Smooth muscle cell (in vitro differentiated cells): Measurements from ENCODE around the gene FGGY. TPM values are rescaled to one million over a fixed set of nuclear protein-coding genes. Genes with fewer than 3 reads are reported as not detected.
A peak's percentile ranks its signal among the peaks of the same experiment; 100 is the strongest.

Source experiments
- DNase-seq: peaks from one replicate; lab custom pipeline; 2025; ENCODE audit not compliant: unreplicated experiment; lab: John Stamatoyannopoulos, UW
- H2AFZ ChIP-seq: fragments of 200-600 bp; sonication (generic); 2 replicates; pipeline ENCODE4 v1.6.0; 2016; ENCODE audit warnings: antibody characterized with exemption, low read depth, mild to moderate bottlenecking
- H3F3A ChIP-seq: fragments of 200-600 bp; sonication (generic); 2 replicates; pipeline ENCODE4 v1.6.0; 2017; ENCODE audit warnings: antibody characterized with exemption, low read depth
- H3K27ac ChIP-seq: fragments of 200-600 bp; sonication (generic); 2 replicates; pipeline ENCODE4 v1.5.1; 2016; ENCODE audit warnings: low read depth, mild to moderate bottlenecking
- H3K27me3 ChIP-seq: fragments of 200-600 bp; sonication (generic); 2 replicates; pipeline ENCODE4 v1.6.1; 2016; ENCODE audit warnings: low read depth, mild to moderate bottlenecking
- H3K36me3 ChIP-seq: fragments of 200-600 bp; sonication (generic); 2 replicates; pipeline ENCODE4 v1.5.1; 2016; ENCODE audit warnings: low read depth
- H3K4me1 ChIP-seq: fragments of 200-600 bp; sonication (generic); 2 replicates; pipeline ENCODE4 v1.5.1; 2016; ENCODE audit warnings: low read depth
- H3K4me2 ChIP-seq: fragments of 200-600 bp; sonication (generic); 2 replicates; pipeline ENCODE4 v1.6.0; 2016; ENCODE audit warnings: mild to moderate bottlenecking
- H3K4me3 ChIP-seq: fragments of 200-600 bp; sonication (generic); 2 replicates; pipeline ENCODE4 v1.5.1; 2016; ENCODE audit warnings: mild to moderate bottlenecking
- H3K79me2 ChIP-seq: fragments of 200-600 bp; sonication (generic); 2 replicates; pipeline ENCODE4 v1.6.0; 2016; ENCODE audit warnings: low read depth, mild to moderate bottlenecking
- H3K9ac ChIP-seq: fragments of 200-600 bp; sonication (generic); 2 replicates; pipeline ENCODE4 v1.6.0; 2016; ENCODE audit warnings: low read depth
- H3K9me3 ChIP-seq: fragments of 200-600 bp; sonication (generic); replicated peaks from 2 replicates; pipeline ENCODE4 v1.5.1; 2016; ENCODE audit warnings: low read depth
- H4K20me1 ChIP-seq: fragments of 200-600 bp; sonication (generic); 2 replicates; pipeline ENCODE4 v1.6.0; 2016; ENCODE audit warnings: low read depth
- WGBS: methylation state at CpG from one replicate; pipeline ENCODE4 v1.1.7; 2016; ENCODE audit warnings: low lambda C conversion rate; 5-methylcytosine and 5-hydroxymethylcytosine counted together
- polyA plus RNA-seq: library from polyadenylated mRNA; unstranded; fragments of >200 nt; fragmentation: Nextera tagmentation; extraction: Ambion mirVana; gene quantifications from 2 replicates; pipeline ENCODE4 v1.2.1, GENCODE V29; 2016
- total RNA-seq: library from RNA; depleted of rRNA; stranded (reverse); fragments of >200 nt; gene quantifications from 2 replicates; pipeline ENCODE4 v1.2.3, GENCODE V29; 2014
- TF ChIP-seq, protein P1 (sequence below): fragments of 200-600 bp; sonication (generic); IDR thresholded peaks from 2 replicates; pipeline ENCODE4 v1.5.1; 2017; ENCODE audit warnings: borderline replicate concordance, mild to moderate bottlenecking, antibody characterized with exemption; ENCODE audit not compliant: insufficient read depth, poor library complexity, severe bottlenecking

The FGGY gene
- total and polyA plus RNA-seq, 2 experiments from 2014 or later = 5.1 to 9.2 TPM

DNA sequence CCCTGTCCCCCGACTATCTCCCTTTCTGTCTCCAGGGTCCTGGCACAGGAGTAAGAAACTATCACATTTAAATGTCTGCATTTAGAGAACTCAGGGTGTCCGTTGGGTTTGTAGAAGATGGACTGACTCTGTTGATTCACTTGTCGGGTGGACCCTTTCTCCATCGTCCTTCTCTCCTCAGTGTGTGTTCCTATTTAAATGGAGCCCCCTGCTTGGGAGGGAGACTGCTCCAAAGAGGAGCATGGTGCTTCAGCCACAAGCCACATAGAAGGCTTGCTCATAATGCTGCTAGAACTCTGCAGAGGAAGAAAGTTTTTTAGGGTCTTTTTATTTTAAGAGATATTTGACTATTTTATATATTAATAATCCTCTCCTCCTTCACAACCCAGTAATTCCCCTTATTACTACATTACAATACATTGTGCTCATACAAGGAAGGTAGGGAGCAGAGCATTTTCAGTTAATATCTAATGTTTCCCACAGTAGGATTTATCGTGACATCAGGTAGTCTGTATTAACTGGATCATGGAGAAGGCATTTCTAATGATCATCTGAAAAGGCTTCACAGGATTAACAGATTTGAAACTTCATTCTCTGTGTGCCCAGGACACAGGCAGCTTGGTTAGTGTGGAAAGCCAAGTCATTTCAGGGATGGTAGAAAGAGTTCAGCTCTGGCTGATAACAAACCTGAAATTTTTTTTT is 13.8 kb downstream of the FGGY start:
- Histone ChIP-seq H3K9ac (no peak overlapping the region), H3K36me3 (no peaks in the 10 kb centered on the region), H3K4me1 (no peaks in the 10 kb centered on the region), H3K4me2 (no peak overlapping the region), H3K4me3 (no peak overlapping the region), H3F3A (no peaks in the 10 kb centered on the region), H3K9me3 (no peaks in the 10 kb centered on the region), H3K27ac (no peak overlapping the region), H2AFZ (no peak overlapping the region), H3K27me3 (no peaks in the 10 kb centered on the region), H3K79me2 (no peaks in the 10 kb centered on the region), H4K20me1 (no peaks in the 10 kb centered on the region)
- TF ChIP-seq, protein P1, sequence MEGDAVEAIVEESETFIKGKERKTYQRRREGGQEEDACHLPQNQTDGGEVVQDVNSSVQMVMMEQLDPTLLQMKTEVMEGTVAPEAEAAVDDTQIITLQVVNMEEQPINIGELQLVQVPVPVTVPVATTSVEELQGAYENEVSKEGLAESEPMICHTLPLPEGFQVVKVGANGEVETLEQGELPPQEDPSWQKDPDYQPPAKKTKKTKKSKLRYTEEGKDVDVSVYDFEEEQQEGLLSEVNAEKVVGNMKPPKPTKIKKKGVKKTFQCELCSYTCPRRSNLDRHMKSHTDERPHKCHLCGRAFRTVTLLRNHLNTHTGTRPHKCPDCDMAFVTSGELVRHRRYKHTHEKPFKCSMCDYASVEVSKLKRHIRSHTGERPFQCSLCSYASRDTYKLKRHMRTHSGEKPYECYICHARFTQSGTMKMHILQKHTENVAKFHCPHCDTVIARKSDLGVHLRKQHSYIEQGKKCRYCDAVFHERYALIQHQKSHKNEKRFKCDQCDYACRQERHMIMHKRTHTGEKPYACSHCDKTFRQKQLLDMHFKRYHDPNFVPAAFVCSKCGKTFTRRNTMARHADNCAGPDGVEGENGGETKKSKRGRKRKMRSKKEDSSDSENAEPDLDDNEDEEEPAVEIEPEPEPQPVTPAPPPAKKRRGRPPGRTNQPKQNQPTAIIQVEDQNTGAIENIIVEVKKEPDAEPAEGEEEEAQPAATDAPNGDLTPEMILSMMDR = no peak
- no peak for DNase-seq
- 92% methylated on average over 5 of the region's 5 CpGs for WGBS

DNA sequence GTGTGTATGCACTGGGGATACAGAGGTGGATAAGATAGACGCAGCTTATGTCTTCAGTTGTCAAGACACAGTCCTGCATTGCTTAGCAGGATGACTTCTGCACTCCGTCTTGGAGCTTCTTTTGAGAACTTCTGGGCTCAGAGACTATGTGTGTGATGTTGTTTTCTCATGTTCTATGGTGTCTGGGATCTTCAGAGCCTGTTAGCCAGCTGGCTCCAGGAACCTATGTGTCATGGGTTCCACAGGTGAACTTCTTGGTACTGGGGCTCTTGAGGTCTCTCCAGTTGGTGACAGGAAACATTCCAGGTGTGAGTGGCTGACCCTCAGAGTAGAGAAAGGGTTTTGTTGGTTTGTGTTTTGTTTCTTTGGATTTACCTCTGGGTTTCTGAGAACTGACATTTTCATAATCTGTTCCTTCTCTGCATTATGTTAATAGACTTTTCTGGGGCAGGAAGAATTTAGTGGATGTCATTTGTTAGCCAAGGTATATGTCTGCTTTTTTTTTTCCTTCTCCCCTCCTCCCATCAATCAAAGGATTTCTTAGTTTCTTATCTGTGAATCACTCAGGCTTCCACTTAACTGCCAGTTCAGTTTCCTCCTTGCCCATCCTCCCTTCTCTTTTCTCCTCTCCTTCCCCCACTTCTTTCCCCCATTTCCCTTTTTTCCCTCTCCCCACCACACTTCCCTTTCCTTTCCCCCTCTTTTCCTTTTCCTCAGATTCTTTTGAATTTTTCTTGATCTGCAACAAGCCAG is 18.1 kb downstream of the FGGY start:
- WGBS = 93% methylated on average over 2 of the region's 2 CpGs
- TF ChIP-seq, protein P1 = no peak
- no peaks in the 10 kb centered on the region for H3K79me2 ChIP-seq
- no peaks in the 10 kb centered on the region for H3K27me3 ChIP-seq
- H3F3A ChIP-seq = no peaks in the 10 kb centered on the region
- peaks cover 17% of the 10 kb centered on the region for H3K4me1 ChIP-seq
- no peak overlapping the region for H3K27ac ChIP-seq
- H3K4me2 ChIP-seq = no peak overlapping the region
- DNase-seq = no peak
- H4K20me1 ChIP-seq = no peaks in the 10 kb centered on the region
- H2AFZ ChIP-seq = no peak overlapping the region
- H3K9ac ChIP-seq = no peak overlapping the region
- H3K9me3 ChIP-seq = no peaks in the 10 kb centered on the region
- no peak overlapping the region for H3K4me3 ChIP-seq
- no peaks in the 10 kb centered on the region for H3K36me3 ChIP-seq

DNA sequence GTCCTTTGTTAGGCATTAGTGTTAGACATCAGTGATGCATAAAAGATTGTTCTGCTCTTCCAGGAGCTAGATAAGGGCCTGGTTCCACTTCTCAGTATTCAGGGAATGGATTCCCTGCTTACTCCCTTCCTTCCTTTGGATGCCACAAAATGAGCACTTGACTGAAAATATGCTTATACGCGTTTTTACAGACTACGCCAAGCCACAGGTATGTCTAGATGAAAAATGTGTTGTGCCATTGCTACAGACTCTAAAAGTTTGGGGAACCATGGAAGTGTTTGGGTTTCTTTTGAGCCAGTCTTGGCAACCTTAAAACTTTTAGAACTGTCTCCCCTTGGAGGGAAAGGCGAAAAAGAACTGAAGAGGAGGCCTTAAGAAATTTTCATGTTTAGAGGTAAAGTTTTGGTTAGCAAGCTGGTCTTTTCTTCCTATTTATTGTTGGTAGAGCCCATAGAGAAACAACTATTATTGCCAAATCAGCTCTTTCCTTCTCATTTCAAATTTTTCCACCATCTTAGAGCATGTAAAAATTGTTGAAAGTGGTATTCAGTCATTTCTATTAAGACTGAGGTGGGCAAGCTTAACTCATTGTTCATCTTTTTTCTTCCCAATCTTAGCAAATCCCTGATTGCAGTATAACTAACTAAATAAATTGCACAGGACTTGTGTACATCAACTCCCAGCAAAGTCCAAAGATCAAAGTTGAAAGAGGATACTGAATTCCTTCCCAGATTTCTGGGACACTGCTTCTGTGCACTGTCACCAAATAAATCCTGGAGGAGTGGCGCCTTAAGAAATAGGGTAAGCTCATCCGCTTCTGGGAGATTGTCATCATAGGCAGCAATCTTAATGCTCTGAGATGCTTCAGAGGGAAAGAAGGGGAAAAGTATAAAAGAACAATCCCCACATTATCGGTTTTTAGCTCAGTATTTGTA is 18.9 kb downstream of the FGGY start:
- DNase-seq = no peak
- H3K79me2 ChIP-seq = no peaks in the 10 kb centered on the region
- H3K36me3 ChIP-seq = no peaks in the 10 kb centered on the region
- H3K9me3 ChIP-seq = no peaks in the 10 kb centered on the region
- no peak overlapping the region for H3K9ac ChIP-seq
- TF ChIP-seq, protein P1 = no peak
- 61% methylated on average over 7 of the region's 7 CpGs for WGBS
- H3K4me2 ChIP-seq = peak overlapping the region; percentile 54
- H2AFZ ChIP-seq = peak overlapping the region; percentile 32
- H3K27me3 ChIP-seq = no peaks in the 10 kb centered on the region
- no peaks in the 10 kb centered on the region for H4K20me1 ChIP-seq
- H3K4me3 ChIP-seq = no peak overlapping the region
- peaks cover 17% of the 10 kb centered on the region for H3K4me1 ChIP-seq
- H3F3A ChIP-seq = no peaks in the 10 kb centered on the region
- H3K27ac ChIP-seq = no peak overlapping the region
